Activated naive CD8-positive, alpha-beta T cell treated with anti-CD3 and anti-CD28 coated beads for 36 hours (primary cell): Measurements from ENCODE around the gene TP63. TPM values are rescaled to one million over a fixed set of nuclear protein-coding genes. Genes with fewer than 3 reads are reported as not detected.

Source experiments
- DNase-seq: peaks from one replicate; pipeline ENCODE4 v3.0.0; 2021
- H3K27ac Mint-ChIP-seq: one replicate; pipeline ENCODE4 v1.8.0; 2022; ENCODE audit warnings: mild to moderate bottlenecking, moderate library complexity, mixed read lengths
- H3K27me3 Mint-ChIP-seq: one replicate; pipeline ENCODE4 v1.8.0; 2022; ENCODE audit warnings: mild to moderate bottlenecking, mixed read lengths
- H3K36me3 Mint-ChIP-seq: one replicate; pipeline ENCODE4 v1.8.0; 2021; ENCODE audit warnings: mild to moderate bottlenecking, mixed read lengths
- H3K4me1 Mint-ChIP-seq: one replicate; pipeline ENCODE4 v1.8.0; 2021; ENCODE audit warnings: mixed read lengths
- H3K4me3 Mint-ChIP-seq: one replicate; pipeline ENCODE4 v1.8.0; 2022; ENCODE audit warnings: mild to moderate bottlenecking, moderate library complexity, mixed read lengths
- H3K9me3 Mint-ChIP-seq: one replicate; pipeline ENCODE4 v1.8.0; 2022; ENCODE audit warnings: mixed read lengths
- total RNA-seq, 2 experiments: library from RNA; stranded (reverse); gene quantifications; one replicate each; pipeline ENCODE4 v1.2.3, GENCODE V29; 2021

Gene TP63
- total RNA-seq, 2 experiments from 2014 or later, result not detected

- no peak overlapping the region for H3K27ac Mint-ChIP-seq
Observed at GRCh38 chr3:189685860-189686259, 54.7 kb downstream of the TP63 start.

GRCh38 chr3:189687475-189687874 is 56.3 kb downstream of the TP63 start:
- Mint-ChIP-seq H3K27ac (no peak overlapping the region), H3K36me3 (no peaks in the 10 kb centered on the region), H3K27me3 (no peaks in the 10 kb centered on the region), H3K4me1 (peaks cover 15% of the 10 kb centered on the region), H3K9me3 (no peaks in the 10 kb centered on the region), H3K4me3 (no peak overlapping the region)
- no peak for DNase-seq

More at GRCh38 chr3:189685860-189686259, 54.7 kb downstream of the TP63 start:
- Mint-ChIP-seq H3K27me3 (no peaks in the 10 kb centered on the region), H3K36me3 (no peaks in the 10 kb centered on the region), H3K9me3 (peaks cover 2% of the 10 kb centered on the region), H3K4me1 (peaks cover 15% of the 10 kb centered on the region), H3K4me3 (no peak overlapping the region)
- DNase-seq, result no peak

- no peak for DNase-seq
- H3K27ac Mint-ChIP-seq, result no peak overlapping the region
- no peaks in the 10 kb centered on the region for H3K9me3 Mint-ChIP-seq
- no peaks in the 10 kb centered on the region for H3K27me3 Mint-ChIP-seq
- H3K36me3 Mint-ChIP-seq, result no peaks in the 10 kb centered on the region
- H3K4me1 Mint-ChIP-seq, result peaks cover 15% of the 10 kb centered on the region
- no peak overlapping the region for H3K4me3 Mint-ChIP-seq
Observed at GRCh38 chr3:189688262-189688661, 57.1 kb downstream of the TP63 start.

- DNase-seq, result no peak
- Mint-ChIP-seq H3K27ac (no peak overlapping the region), H3K4me1 (peaks cover 10% of the 10 kb centered on the region), H3K36me3 (no peaks in the 10 kb centered on the region), H3K9me3 (no peaks in the 10 kb centered on the region), H3K4me3 (no peak overlapping the region), H3K27me3 (no peaks in the 10 kb centered on the region)
Observed at GRCh38 chr3:189689625-189690024, 58.4 kb downstream of the TP63 start.

- no peaks in the 10 kb centered on the region for H3K36me3 Mint-ChIP-seq
- H3K27ac Mint-ChIP-seq, result no peak overlapping the region
- no peaks in the 10 kb centered on the region for H3K9me3 Mint-ChIP-seq
- H3K4me3 Mint-ChIP-seq, result no peak overlapping the region
- H3K27me3 Mint-ChIP-seq, result no peaks in the 10 kb centered on the region
- DNase-seq, result no peak
- H3K4me1 Mint-ChIP-seq, result peaks cover 7% of the 10 kb centered on the region
Observed at GRCh38 chr3:189690237-189690636, 59.0 kb downstream of the TP63 start.

- H3K4me1 Mint-ChIP-seq, result peaks cover 5% of the 10 kb centered on the region
- no peaks in the 10 kb centered on the region for H3K27me3 Mint-ChIP-seq
- H3K9me3 Mint-ChIP-seq, result no peaks in the 10 kb centered on the region
- no peaks in the 10 kb centered on the region for H3K36me3 Mint-ChIP-seq
- no peak overlapping the region for H3K27ac Mint-ChIP-seq
- no peak overlapping the region for H3K4me3 Mint-ChIP-seq
- DNase-seq, result no peak
Observed at GRCh38 chr3:189690672-189691071, 59.5 kb downstream of the TP63 start.

GRCh38 chr3:189695400-189695799 is 64.2 kb downstream of the TP63 start:
- no peak for DNase-seq
- H3K4me1 Mint-ChIP-seq, result no peaks in the 10 kb centered on the region
- no peak overlapping the region for H3K27ac Mint-ChIP-seq
- no peaks in the 10 kb centered on the region for H3K9me3 Mint-ChIP-seq
- no peaks in the 10 kb centered on the region for H3K36me3 Mint-ChIP-seq
- no peaks in the 10 kb centered on the region for H3K27me3 Mint-ChIP-seq
- H3K4me3 Mint-ChIP-seq, result no peak overlapping the region

GRCh38 chr3:189698811-189699210 is 67.6 kb downstream of the TP63 start:
- H3K36me3 Mint-ChIP-seq, result no peaks in the 10 kb centered on the region
- H3K4me3 Mint-ChIP-seq, result no peak overlapping the region
- DNase-seq, result no peak
- H3K27me3 Mint-ChIP-seq, result peaks cover 4% of the 10 kb centered on the region
- no peaks in the 10 kb centered on the region for H3K4me1 Mint-ChIP-seq
- H3K9me3 Mint-ChIP-seq, result no peaks in the 10 kb centered on the region
- no peak overlapping the region for H3K27ac Mint-ChIP-seq

- H3K27ac Mint-ChIP-seq, result no peak overlapping the region
- DNase-seq, result no peak
- H3K9me3 Mint-ChIP-seq, result no peaks in the 10 kb centered on the region
- H3K36me3 Mint-ChIP-seq, result no peaks in the 10 kb centered on the region
- H3K4me3 Mint-ChIP-seq, result no peak overlapping the region
- no peaks in the 10 kb centered on the region for H3K4me1 Mint-ChIP-seq
- H3K27me3 Mint-ChIP-seq, result peaks cover 4% of the 10 kb centered on the region
Observed at GRCh38 chr3:189699885-189700284, 68.7 kb downstream of the TP63 start.

- Mint-ChIP-seq H3K9me3 (no peaks in the 10 kb centered on the region), H3K27me3 (peaks cover 4% of the 10 kb centered on the region), H3K36me3 (no peaks in the 10 kb centered on the region), H3K4me1 (no peaks in the 10 kb centered on the region), H3K4me3 (no peak overlapping the region), H3K27ac (no peak overlapping the region)
- no peak for DNase-seq
Observed at GRCh38 chr3:189702066-189702646, 71.0 kb downstream of the TP63 start.

- H3K36me3 Mint-ChIP-seq, result no peaks in the 10 kb centered on the region
- DNase-seq, result no peak
- no peaks in the 10 kb centered on the region for H3K4me1 Mint-ChIP-seq
- no peak overlapping the region for H3K27ac Mint-ChIP-seq
- H3K4me3 Mint-ChIP-seq, result no peak overlapping the region
- H3K27me3 Mint-ChIP-seq, result peaks cover 4% of the 10 kb centered on the region
- H3K9me3 Mint-ChIP-seq, result no peaks in the 10 kb centered on the region
Observed at GRCh38 chr3:189703865-189704264, 72.7 kb downstream of the TP63 start.

- DNase-seq, result no peak
- Mint-ChIP-seq H3K4me3 (no peak overlapping the region), H3K9me3 (no peaks in the 10 kb centered on the region), H3K4me1 (peaks cover 5% of the 10 kb centered on the region), H3K36me3 (no peaks in the 10 kb centered on the region), H3K27ac (no peak overlapping the region), H3K27me3 (no peaks in the 10 kb centered on the region)
Observed at GRCh38 chr3:189708375-189708774, 77.2 kb downstream of the TP63 start.

- no peaks in the 10 kb centered on the region for H3K36me3 Mint-ChIP-seq
- H3K27me3 Mint-ChIP-seq, result no peaks in the 10 kb centered on the region
- H3K9me3 Mint-ChIP-seq, result no peaks in the 10 kb centered on the region
- DNase-seq, result peak; percentile 4
- no peak overlapping the region for H3K4me3 Mint-ChIP-seq
- no peak overlapping the region for H3K27ac Mint-ChIP-seq
- H3K4me1 Mint-ChIP-seq, result peaks cover 7% of the 10 kb centered on the region
Observed at GRCh38 chr3:189710620-189711402, 79.6 kb downstream of the TP63 start.

GRCh38 chr3:189712906-189713483 is 81.8 kb downstream of the TP63 start:
- H3K9me3 Mint-ChIP-seq, result no peaks in the 10 kb centered on the region
- no peaks in the 10 kb centered on the region for H3K27me3 Mint-ChIP-seq
- H3K36me3 Mint-ChIP-seq, result no peaks in the 10 kb centered on the region
- DNase-seq, result no peak
- no peak overlapping the region for H3K27ac Mint-ChIP-seq
- H3K4me1 Mint-ChIP-seq, result peaks cover 7% of the 10 kb centered on the region
- no peak overlapping the region for H3K4me3 Mint-ChIP-seq

- Mint-ChIP-seq H3K27me3 (no peaks in the 10 kb centered on the region), H3K4me3 (no peak overlapping the region), H3K36me3 (no peaks in the 10 kb centered on the region), H3K4me1 (peaks cover 7% of the 10 kb centered on the region), H3K27ac (no peak overlapping the region), H3K9me3 (no peaks in the 10 kb centered on the region)
- DNase-seq, result no peak
Observed at GRCh38 chr3:189714991-189715961, 84.1 kb downstream of the TP63 start.
